ENCODE measurements around the gene DMTF1.

DMTF1 gene

DNA sequence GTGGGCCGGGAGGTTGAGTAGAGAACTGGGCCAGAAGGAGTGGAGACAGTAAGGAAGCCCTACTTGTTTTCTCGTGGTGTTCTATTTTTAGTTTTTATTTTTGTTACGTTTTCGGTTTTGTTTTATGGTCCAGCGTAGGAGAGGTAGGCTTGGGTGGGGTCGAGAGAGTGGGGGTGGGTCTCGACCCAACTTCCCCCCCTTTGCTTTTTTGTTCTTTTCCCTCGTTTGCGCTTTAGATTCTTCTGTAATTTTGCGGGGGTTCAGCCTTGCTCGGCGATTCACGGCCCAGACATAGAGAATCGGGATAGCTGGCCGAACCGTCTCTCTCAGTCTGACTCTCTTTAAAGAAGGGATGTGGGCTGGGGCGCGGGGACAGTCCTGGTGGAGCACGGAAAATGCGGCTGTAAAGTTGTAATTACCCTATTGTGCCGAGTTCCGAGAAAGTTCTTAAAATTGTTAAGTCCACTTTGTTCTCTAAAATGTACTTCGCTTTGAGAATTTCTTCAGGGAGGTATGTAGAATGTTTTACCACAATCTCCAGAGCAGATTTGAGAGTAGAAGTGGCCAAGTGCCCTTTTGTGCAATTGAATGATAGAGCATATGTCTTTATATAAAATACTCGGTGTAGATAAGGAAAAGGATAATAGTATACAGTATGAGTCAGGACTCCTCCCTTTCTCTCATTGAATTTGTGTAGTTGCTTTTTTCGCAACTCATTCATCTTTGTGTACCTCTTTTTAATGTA, 816 bp downstream of the DMTF1 start:
- DNase-seq (ENCODE audit: low spot score), result peak; percentile 39
- TF ChIP-seq, protein P1, sequence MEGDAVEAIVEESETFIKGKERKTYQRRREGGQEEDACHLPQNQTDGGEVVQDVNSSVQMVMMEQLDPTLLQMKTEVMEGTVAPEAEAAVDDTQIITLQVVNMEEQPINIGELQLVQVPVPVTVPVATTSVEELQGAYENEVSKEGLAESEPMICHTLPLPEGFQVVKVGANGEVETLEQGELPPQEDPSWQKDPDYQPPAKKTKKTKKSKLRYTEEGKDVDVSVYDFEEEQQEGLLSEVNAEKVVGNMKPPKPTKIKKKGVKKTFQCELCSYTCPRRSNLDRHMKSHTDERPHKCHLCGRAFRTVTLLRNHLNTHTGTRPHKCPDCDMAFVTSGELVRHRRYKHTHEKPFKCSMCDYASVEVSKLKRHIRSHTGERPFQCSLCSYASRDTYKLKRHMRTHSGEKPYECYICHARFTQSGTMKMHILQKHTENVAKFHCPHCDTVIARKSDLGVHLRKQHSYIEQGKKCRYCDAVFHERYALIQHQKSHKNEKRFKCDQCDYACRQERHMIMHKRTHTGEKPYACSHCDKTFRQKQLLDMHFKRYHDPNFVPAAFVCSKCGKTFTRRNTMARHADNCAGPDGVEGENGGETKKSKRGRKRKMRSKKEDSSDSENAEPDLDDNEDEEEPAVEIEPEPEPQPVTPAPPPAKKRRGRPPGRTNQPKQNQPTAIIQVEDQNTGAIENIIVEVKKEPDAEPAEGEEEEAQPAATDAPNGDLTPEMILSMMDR (IDR thresholded peaks at IDR 0.05; ENCODE audit: borderline replicate concordance, control extremely low read depth, extremely low read depth, insufficient read depth, missing control alignments), result no peak
- in situ Hi-C loops (cut with MboI; ENCODE audit: low sequenced_read_pairs, unreplicated experiment), result no loop called here

DNA sequence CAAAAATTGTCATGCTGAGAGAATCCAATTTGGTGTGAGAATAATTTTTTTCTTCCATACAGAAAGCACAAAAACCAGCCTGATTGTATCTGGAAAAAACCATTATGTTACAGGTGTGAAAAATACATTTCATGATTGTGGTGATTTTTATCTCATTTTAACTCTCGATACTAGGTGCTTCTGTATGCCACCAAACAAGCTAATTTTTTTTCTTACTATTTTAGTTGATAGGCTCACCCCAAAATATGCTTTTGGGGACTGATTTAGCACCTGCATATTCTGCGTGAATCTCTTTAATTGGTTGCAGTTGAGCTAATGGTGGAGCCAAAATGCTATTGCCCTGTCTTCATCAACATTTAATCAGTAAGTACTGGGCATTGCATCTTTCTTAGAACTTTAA, 1.9 kb downstream of the DMTF1 start:
- in situ Hi-C loops (cut with MboI; ENCODE audit: low sequenced_read_pairs, unreplicated experiment), result no loop called here
- no peak for DNase-seq (ENCODE audit: low spot score)
- TF ChIP-seq, protein P1 (IDR thresholded peaks at IDR 0.05; ENCODE audit: borderline replicate concordance, control extremely low read depth, extremely low read depth, insufficient read depth, missing control alignments), result no peak

DNA sequence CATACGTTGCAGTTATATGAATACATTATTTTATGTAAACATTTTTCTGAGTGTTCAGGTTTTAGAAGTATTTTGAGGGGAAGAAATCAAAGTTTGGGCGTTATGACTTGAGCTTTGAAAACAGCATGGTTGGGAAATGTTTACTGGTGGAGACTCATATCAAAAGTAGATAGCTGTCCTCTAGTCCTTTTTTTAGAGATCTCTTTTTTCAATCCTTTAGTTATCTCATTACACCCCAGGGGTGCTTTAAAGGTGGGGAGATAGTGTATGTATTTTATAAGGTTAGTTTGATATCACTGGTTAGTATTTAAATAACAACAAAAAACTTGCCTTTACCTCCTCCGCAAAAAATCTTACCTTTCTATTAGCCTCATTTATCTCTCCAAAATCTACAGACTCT, 2.3 kb downstream of the DMTF1 start:
- TF ChIP-seq, protein P1 (IDR thresholded peaks at IDR 0.05; ENCODE audit: borderline replicate concordance, control extremely low read depth, extremely low read depth, insufficient read depth, missing control alignments), result no peak
- no peak for DNase-seq (ENCODE audit: low spot score)
- in situ Hi-C loops (cut with MboI; ENCODE audit: low sequenced_read_pairs, unreplicated experiment), result no loop called here

DNA sequence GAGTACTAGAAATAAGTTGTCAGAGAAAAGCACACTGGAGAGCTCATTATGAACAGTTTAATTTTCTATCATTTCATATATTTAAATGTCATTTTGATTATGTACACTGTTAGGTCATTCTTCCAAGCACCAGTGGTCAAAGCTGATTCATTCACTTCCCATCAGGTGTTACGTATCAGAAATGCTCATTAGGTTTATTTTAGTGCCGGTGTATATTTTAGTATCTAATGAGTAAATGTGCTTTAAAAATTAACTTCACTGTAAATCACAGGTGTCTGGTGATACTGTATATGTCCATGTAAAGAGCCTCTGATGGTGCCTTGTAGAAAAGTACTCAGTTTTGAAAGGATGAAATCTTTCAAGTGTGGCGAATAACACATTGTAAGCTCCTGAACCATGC, 3.5 kb downstream of the DMTF1 start:
- TF ChIP-seq, protein P1 (IDR thresholded peaks at IDR 0.05; ENCODE audit: borderline replicate concordance, control extremely low read depth, extremely low read depth, insufficient read depth, missing control alignments), result no peak
- DNase-seq (ENCODE audit: low spot score), result no peak
- in situ Hi-C loops (cut with MboI; ENCODE audit: low sequenced_read_pairs, unreplicated experiment), result loop anchor here (5.0 kb wide), 1 partner anchor 62 kb away; the partner anchor contains the start of gene TMEM243

DNA sequence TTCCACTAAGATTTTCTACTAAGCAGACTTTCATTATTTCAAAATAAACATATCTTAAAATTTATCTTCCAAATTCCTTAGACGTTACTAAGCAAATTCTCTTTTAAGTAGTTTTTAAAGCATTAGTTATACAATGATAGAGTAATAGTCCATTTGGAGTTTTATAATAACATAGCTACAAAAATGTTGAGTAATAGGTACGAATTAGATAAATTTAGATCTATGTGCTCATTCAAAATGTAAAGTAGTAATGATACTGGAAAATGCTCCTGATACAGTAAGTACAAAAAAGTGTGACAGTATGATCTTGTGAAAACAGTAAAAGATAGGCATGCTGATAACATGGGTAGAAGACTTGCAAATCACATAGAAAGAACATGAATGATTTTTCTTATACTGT, 4.5 kb downstream of the DMTF1 start:
- in situ Hi-C loops (cut with MboI; ENCODE audit: low sequenced_read_pairs, unreplicated experiment), result loop anchor here (5.0 kb wide), 1 partner anchor 61 kb away; the partner anchor contains the start of gene TMEM243
- no peak for DNase-seq (ENCODE audit: low spot score)
- TF ChIP-seq, protein P1 (IDR thresholded peaks at IDR 0.05; ENCODE audit: borderline replicate concordance, control extremely low read depth, extremely low read depth, insufficient read depth, missing control alignments), result no peak

DNA sequence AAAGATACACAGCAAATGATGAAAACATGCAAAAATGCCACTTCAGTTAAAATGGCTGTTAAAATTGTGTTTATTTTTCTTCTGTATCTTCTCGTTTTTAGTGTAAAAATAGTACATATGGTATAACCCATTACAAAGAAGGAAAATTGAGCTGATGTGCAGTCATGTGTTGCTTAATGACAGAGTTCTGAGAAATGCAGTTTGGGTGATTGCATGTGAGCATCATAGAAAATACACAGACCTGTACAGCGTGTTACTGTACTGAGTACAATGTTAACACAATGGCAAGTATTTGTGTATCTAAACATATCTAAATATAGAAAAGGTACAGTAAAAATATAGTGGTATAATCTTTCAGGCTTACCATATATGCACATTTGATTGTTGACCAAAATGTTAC, 7.3 kb downstream of the DMTF1 start:
- in situ Hi-C loops (cut with MboI; ENCODE audit: low sequenced_read_pairs, unreplicated experiment), result loop anchor here (5.0 kb wide), 1 partner anchor 58 kb away; the partner anchor contains the start of gene TMEM243
- no peak for DNase-seq (ENCODE audit: low spot score)
- TF ChIP-seq, protein P1 (IDR thresholded peaks at IDR 0.05; ENCODE audit: borderline replicate concordance, control extremely low read depth, extremely low read depth, insufficient read depth, missing control alignments), result no peak

All from GM13976 (cell line).